H1 (cell line): ENCODE measurements around the gene RAPGEF6. TPM values are rescaled to one million over a fixed set of nuclear protein-coding genes. Genes with fewer than 3 reads are reported as not detected.

ENCODE experiments used
- JUN ChIP-seq: IDR thresholded peaks from 2 replicates; pipeline ENCODE4 v1.6.1; 2011; ENCODE audit warnings: low read depth, mild to moderate bottlenecking, improper control_type of control experiment, low read length
- KDM5A ChIP-seq: fragments of 200-600 bp; IDR thresholded peaks from 2 replicates; pipeline ENCODE4 v1.7.1; 2012; ENCODE audit warnings: mild to moderate bottlenecking, low read length, inconsistent platforms, mixed read lengths
- polyA plus RNA-seq, 7 experiments: library from polyadenylated mRNA; depleted of rRNA in 3 of 7; stranded (reverse) in 5 of 7; unstranded in 2 of 7; fragments of >200 nt in 5 of 7; fragments of 200-250 nt in 2 of 7; gene quantifications; 1 replicate in 5 of 7; 2 replicates in 1 of 7; 4 replicates in 1 of 7; pipeline versions ENCODE4 v1.2.1 to v1.2.3, GENCODE V29; 2011 to 2013; ENCODE audit warnings: missing spikeins in 2 of 7, mixed read lengths in 2 of 7
- total RNA-seq: library from RNA; stranded (reverse); fragmentation: NEBNext Ultra II Directional; extraction: Animal tissue kit (Norgen Biotek cat#: 25700); gene quantifications from 2 replicates; pipeline ENCODE4 v1.2.1, GENCODE V29; 2021

The RAPGEF6 gene
- total and polyA plus RNA-seq, 2 of the 8 experiments (the other 6 are each of a cell fraction or from before 2014, with no cell fraction given), result 4.8 to 20.0 TPM

DNA sequence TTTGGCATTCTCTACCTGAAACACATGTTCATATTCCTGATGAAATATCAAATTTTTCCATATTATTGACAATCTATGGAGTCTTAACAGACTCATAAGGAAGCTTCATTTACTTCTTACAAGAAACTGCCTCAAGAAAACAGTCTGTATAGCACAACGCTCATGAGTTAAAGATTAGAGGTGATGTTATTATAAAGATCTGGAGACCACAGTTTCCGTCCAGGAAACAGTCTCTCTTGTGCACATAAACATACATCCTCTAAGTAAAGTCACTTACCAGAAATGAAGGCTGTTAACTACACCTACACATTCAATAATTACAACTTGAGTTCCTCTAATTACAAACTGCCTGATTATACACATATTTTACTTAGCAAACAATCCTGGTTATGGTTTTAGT is 86.9 kb downstream of the RAPGEF6 start (continued):
- no peak for TF ChIP-seq JUN
- TF ChIP-seq KDM5A, result no peak
